PC-3 (cell line): ENCODE results near the gene MYO3B.

Experiments
- EZH2 ChIP-seq: fragments of 300-600 bp; sonication (generic); IDR thresholded peaks from one replicate; pipeline ENCODE4 v1.6.1; 2017; ENCODE audit warnings: antibody characterized with exemption, mild to moderate bottlenecking, low read length; ENCODE audit not compliant: unreplicated experiment
- EZH2phosphoT487 ChIP-seq: fragments of 300-600 bp; sonication (generic); IDR thresholded peaks from 2 replicates; pipeline ENCODE4 v1.6.1; 2018; ENCODE audit warnings: mild to moderate bottlenecking, antibody characterized with exemption, low read length, borderline replicate concordance
- TF ChIP-seq, protein P1 (sequence below): fragments of 300-600 bp; sonication (generic); conservative IDR thresholded peaks from 2 replicates; pipeline ENCODE4 v1.5.1; 2017; ENCODE audit warnings: antibody characterized with exemption, low read depth, mild to moderate bottlenecking, low read length

DNA sequence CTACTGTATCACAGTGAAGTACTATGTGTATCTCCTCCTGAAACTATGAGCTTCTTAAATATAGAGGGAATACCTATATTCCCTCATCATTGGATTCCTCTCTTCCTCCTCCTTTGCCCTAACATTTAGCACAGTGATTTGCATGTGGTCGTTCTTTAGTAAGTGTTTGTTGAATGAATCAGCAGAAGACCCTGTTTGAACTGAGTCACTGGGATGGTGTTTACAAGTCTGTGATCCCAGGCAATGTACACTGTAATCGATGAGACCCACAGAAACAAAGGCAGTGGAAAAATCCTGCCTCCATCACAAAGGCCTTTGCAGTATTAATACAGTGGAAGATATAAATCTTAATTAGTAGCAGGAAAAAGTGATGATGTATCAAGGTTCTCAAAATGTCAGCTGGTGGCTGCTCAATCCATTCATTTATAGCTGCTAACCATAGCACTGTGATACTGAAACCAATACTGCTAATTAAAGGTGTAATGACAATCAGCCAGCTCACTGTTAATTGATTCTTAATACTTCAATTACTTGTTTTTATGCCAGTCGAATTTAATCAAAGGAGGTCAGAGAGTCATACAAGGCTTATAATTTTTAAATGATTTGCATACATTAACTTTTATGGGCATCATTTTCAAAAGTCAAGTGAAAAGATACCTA lies 20.8 kb upstream of the MYO3B start:
- TF ChIP-seq, protein P1, sequence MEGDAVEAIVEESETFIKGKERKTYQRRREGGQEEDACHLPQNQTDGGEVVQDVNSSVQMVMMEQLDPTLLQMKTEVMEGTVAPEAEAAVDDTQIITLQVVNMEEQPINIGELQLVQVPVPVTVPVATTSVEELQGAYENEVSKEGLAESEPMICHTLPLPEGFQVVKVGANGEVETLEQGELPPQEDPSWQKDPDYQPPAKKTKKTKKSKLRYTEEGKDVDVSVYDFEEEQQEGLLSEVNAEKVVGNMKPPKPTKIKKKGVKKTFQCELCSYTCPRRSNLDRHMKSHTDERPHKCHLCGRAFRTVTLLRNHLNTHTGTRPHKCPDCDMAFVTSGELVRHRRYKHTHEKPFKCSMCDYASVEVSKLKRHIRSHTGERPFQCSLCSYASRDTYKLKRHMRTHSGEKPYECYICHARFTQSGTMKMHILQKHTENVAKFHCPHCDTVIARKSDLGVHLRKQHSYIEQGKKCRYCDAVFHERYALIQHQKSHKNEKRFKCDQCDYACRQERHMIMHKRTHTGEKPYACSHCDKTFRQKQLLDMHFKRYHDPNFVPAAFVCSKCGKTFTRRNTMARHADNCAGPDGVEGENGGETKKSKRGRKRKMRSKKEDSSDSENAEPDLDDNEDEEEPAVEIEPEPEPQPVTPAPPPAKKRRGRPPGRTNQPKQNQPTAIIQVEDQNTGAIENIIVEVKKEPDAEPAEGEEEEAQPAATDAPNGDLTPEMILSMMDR: no peak
- TF ChIP-seq EZH2: no peak
- TF ChIP-seq EZH2phosphoT487: no peak
